HepG2 (cell line): ENCODE data around the gene LCN1. TPM values are rescaled to one million over a fixed set of nuclear protein-coding genes. Genes with fewer than 3 reads are reported as not detected.
A peak's percentile ranks its signal among the peaks of the same experiment; 100 is the strongest.

ENCODE experiments used
- ATAC-seq: fragments of 200-7000 bp; cut with Tn5 transposase; 3 replicates; pipeline ENCODE4 v1.9.1; 2020; ENCODE audit warnings: mild to moderate bottlenecking, moderate library complexity
- BruUV-seq: library from RNA; stranded (reverse); fragments of 400-500 nt; replicated peaks from 2 replicates; lab custom pipeline; 2021; lab: Mats Ljungman, UMichigan
- CTCF ChIA-PET: fragments of 300-600 bp; formaldehyde crosslinking; extraction: SDS; loops from one replicate; lab custom pipeline; 2021; ENCODE audit warnings: low total read pairs, inconsistent platforms, low intra/inter-chr PET ratio; lab: Yijun Ruan, JAX
- POLR2A ChIA-PET: fragments of 350-600 bp; sonication (Branson Sonifier 250); formaldehyde crosslinking; loops from one replicate; lab custom pipeline; 2020; ENCODE audit warnings: antibody characterized with exemption, inconsistent platforms; lab: Yijun Ruan, JAX
- DNase-seq: peaks from one replicate; pipeline ENCODE4 v3.0.0-alpha.2; 2015; ENCODE audit warnings: low spot score
- FAIRE-seq: peaks from 3 replicates; lab custom pipeline; 2011; peaks lifted over from hg19 to GRCh38; lab: Jason Lieb, UNC
- H2AFZ ChIP-seq: one replicate; pipeline ENCODE4 v1.6.1; 2011; ENCODE audit warnings: low read length, inconsistent platforms
- H3K27ac ChIP-seq: fragments of 300-600 bp; 3 replicates; pipeline ENCODE4 v1.8.0; 2011; ENCODE audit warnings: mixed run types, mild to moderate bottlenecking, mixed read lengths, low read length, inconsistent platforms; ENCODE audit not compliant: insufficient read depth; ENCODE audit errors: extremely low read length
- H3K27me3 ChIP-seq, 2 experiments: fragments of 200-600 bp in 1 of 2; 2 replicates in 1 of 2; 3 replicates in 1 of 2; pipeline versions ENCODE4 v1.6.0 to v1.8.0; 2011; ENCODE audit warnings: low read length in 2 of 2, mild to moderate bottlenecking in 2 of 2, moderate library complexity in 2 of 2, inconsistent platforms in 1 of 2; ENCODE audit not compliant: insufficient read depth in 2 of 2, control insufficient read depth in 1 of 2
- H3K36me3 ChIP-seq, 2 experiments: fragments of 200-600 bp in 1 of 2; replicated peaks in 1 of 2; 2 replicates in 1 of 2; 3 replicates in 1 of 2; pipeline versions ENCODE4 v1.5.1 to v1.8.0; 2011; ENCODE audit warnings: low read length in 2 of 2, inconsistent platforms in 1 of 2; ENCODE audit not compliant: insufficient read depth in 2 of 2, control insufficient read depth in 1 of 2
- H3K4me1 ChIP-seq: 2 replicates; pipeline ENCODE4 v1.5.1; 2012; ENCODE audit warnings: low read length, inconsistent platforms; ENCODE audit not compliant: insufficient read depth
- H3K4me2 ChIP-seq: 2 replicates; pipeline ENCODE4 v1.6.0; 2011; ENCODE audit warnings: low read depth, low read length, inconsistent platforms
- H3K4me3 ChIP-seq, 3 experiments: fragments of 200-600 bp in 1 of 3; sonication (generic), shearing (Covaris generic) in 1 of 3; replicated peaks in 1 of 3; 2 replicates each; pipeline ENCODE4 v1.5.1; 2011 to 2016; ENCODE audit warnings: low read length in 3 of 3, inconsistent platforms in 2 of 3, low read depth in 2 of 3, mild to moderate bottlenecking in 2 of 3, control low read depth in 1 of 3, mixed read lengths in 1 of 3; ENCODE audit not compliant: insufficient read depth in 1 of 3
- H3K79me2 ChIP-seq: one replicate; pipeline ENCODE4 v1.6.1; 2011; ENCODE audit warnings: low read length, inconsistent platforms; ENCODE audit not compliant: insufficient read depth
- H3K9ac ChIP-seq: 2 replicates; pipeline ENCODE4 v1.6.0; 2011; ENCODE audit warnings: mild to moderate bottlenecking, low read depth, low read length, inconsistent platforms; ENCODE audit not compliant: insufficient read depth
- H3K9me3 ChIP-seq: 2 replicates; pipeline ENCODE4 v1.5.1; 2012; ENCODE audit warnings: mild to moderate bottlenecking, low read length
- H4K20me1 ChIP-seq: 2 replicates; pipeline ENCODE4 v1.6.0; 2011; ENCODE audit warnings: inconsistent platforms, mild to moderate bottlenecking, low read length, moderate library complexity; ENCODE audit not compliant: insufficient read depth
- CENPT ChIP-seq: sonication (generic); formaldehyde crosslinking; IDR thresholded peaks from 2 replicates; pipeline ENCODE4 v1.8.0; 2022; ENCODE audit warnings: low read depth, mild to moderate bottlenecking, moderate library complexity, missing genetic modification reagents
- SAP130 ChIP-seq: IDR thresholded peaks from 2 replicates; pipeline ENCODE4 v1.6.1; 2016; ENCODE audit warnings: low read depth
- SOX13 ChIP-seq, 3 experiments: fragments of 450-650 bp in 1 of 3; sonication (generic) in 1 of 3; formaldehyde crosslinking in 1 of 3; IDR thresholded peaks in 2 of 3; conservative IDR thresholded peaks in 1 of 3; 2 replicates each; pipeline versions ENCODE4 v1.5.0 to v1.6.1; 2016 to 2020; ENCODE audit warnings: antibody characterized with exemption in 1 of 3, mild to moderate bottlenecking in 1 of 3, missing compliant biosample characterization in 1 of 3, missing genetic modification reagents in 1 of 3, moderate library complexity in 1 of 3
- ZBTB7B ChIP-seq: sonication (generic); formaldehyde crosslinking; IDR thresholded peaks from 2 replicates; pipeline ENCODE4 v1.4.0; 2020; ENCODE audit warnings: missing genetic modification reagents
- ZNF10 ChIP-seq: sonication (generic); formaldehyde crosslinking; IDR thresholded peaks from 2 replicates; pipeline ENCODE4 v1.4.0; 2020; ENCODE audit warnings: mild to moderate bottlenecking, low read depth, missing genetic modification reagents, borderline replicate concordance
- ZNF614 ChIP-seq: IDR thresholded peaks from 2 replicates; pipeline ENCODE4 v1.6.1; 2018; ENCODE audit warnings: missing biosample characterization, missing genetic modification reagents, inconsistent platforms, borderline replicate concordance
- ZNF687 ChIP-seq: sonication (generic); formaldehyde crosslinking; IDR thresholded peaks from 2 replicates; pipeline ENCODE4 v1.5.1; 2020; ENCODE audit warnings: mild to moderate bottlenecking, missing genetic modification reagents, moderate library complexity
- ZNF7 ChIP-seq: IDR thresholded peaks from 2 replicates; pipeline ENCODE4 v1.6.1; 2016; ENCODE audit warnings: missing biosample characterization, missing genetic modification reagents
- WGBS: methylation state at CpG from one replicate; pipeline ENCODE4 v1.1.6; 2017; ENCODE audit warnings: low lambda C conversion rate; 5-methylcytosine and 5-hydroxymethylcytosine counted together
- in situ Hi-C: cut with HindIII; loops from 2 replicates; pipeline ENCODE4 v1.10.0; 2017; ENCODE audit warnings: low pct_unique_long_range_greater_than_20kb; ENCODE audit not compliant: extremely low pct_ligation_motif_present
- intact Hi-C: fragments of 100-400 bp; cut with micrococcal nuclease; formaldehyde crosslinking; loops from one replicate; pipeline ENCODE4 v1.10.0; 2022; ENCODE audit not compliant: unreplicated experiment
- polyA plus RNA-seq, 8 experiments: library from polyadenylated mRNA; depleted of rRNA in 3 of 8; stranded (reverse) in 7 of 8; unstranded in 1 of 8; fragments of >200 nt; fragmentation: Illumina TruSeq in 4 of 8; extraction: Trizol in 4 of 8; gene quantifications; 2 replicates each; pipeline versions ENCODE4 v1.2.1 to v1.2.3, GENCODE V29; 2011 to 2016; ENCODE audit warnings: low read depth in 4 of 8, missing spikeins in 1 of 8, mixed read lengths in 1 of 8; ENCODE audit not compliant: insufficient read depth in 1 of 8
- total RNA-seq, 5 experiments: library from RNA; depleted of rRNA; stranded (reverse); fragments of >200 nt; fragmentation: Illumina TruSeq; extraction: Trizol; gene quantifications; 2 replicates each; pipeline ENCODE4 v1.2.3, GENCODE V29; 2016; ENCODE audit warnings: low read depth in 1 of 5

Gene LCN1
- total and polyA plus RNA-seq, 2 of the 13 experiments (the other 11 are each of a cell fraction or from before 2014, with no cell fraction given), result not detected

- TF ChIP-seq SOX13 (IDR thresholded peaks at IDR 0.05), result no peak
- 0 out of 4 replicates have a peak, but pooled peaks of 1 of the 2 experiments have one; percentile 9 for TF ChIP-seq SOX13 (CRISPR knock-in tag; conservative IDR thresholded peaks at IDR 0.05 in 1 of 2, IDR thresholded peaks at IDR 0.05 in 1 of 2)
- TF ChIP-seq ZNF614 (CRISPR knock-in tag), result no peak
- TF ChIP-seq SAP130 (CRISPR knock-in tag), result peak; percentile 3; the same call in 1 of the 2 replicates
- TF ChIP-seq ZBTB7B (CRISPR knock-in tag), result 0 out of 2 replicates have a peak, but pooled peaks have one; percentile 28
- TF ChIP-seq ZNF10 (CRISPR knock-in tag), result no peak
- TF ChIP-seq, all 625 proteins: peak for 10
These were observed 29.5 kb upstream of the LCN1 start (continued) for GRCh38 chr9:135491764-135492163.

- Histone ChIP-seq H3K79me2 (no peaks in the 10 kb centered on the region), H3K36me3 (peaks cover 0 to 5% of the 10 kb centered on the region in 2 experiments; a peak in 2 of 5 replicates), H2AFZ (no peak overlapping the region), H3K27ac (no peak overlapping the region), H3K4me1 (peaks cover 43% of the 10 kb centered on the region), H3K27me3 (no peaks in the 10 kb centered on the region), H3K9me3 (no peaks in the 10 kb centered on the region), H3K4me3 (no peak overlapping the region), H4K20me1 (no peaks in the 10 kb centered on the region)
- DNase-seq, result no peak
- WGBS, result 98% methylated on average over 21 of the region's 27 CpGs
- POLR2A ChIA-PET, result no interaction called here
- BruUV-seq, result no TSS peak
- FAIRE-seq, result no peak
- ATAC-seq, result no peak
- CTCF ChIA-PET, result no interaction called here
- in situ Hi-C loops, result no loop called here
- intact Hi-C loops, result no loop called here
- TF ChIP-seq CENPT (no peak), ZNF687 (0 out of 2 replicates have a peak, but pooled peaks have one; percentile 10), ZNF7 (CRISPR knock-in tag) (no peak)
- TF ChIP-seq, all 625 proteins: peak for 1
- no peak overlapping the region for H3K4me2 ChIP-seq
- H3K9ac ChIP-seq, result no peak overlapping the region
These were observed 28.2 kb upstream of the LCN1 start for GRCh38 chr9:135492886-135493669.
